Lower lobe of right lung (tissue), 2 donors: Measurements from ENCODE around the gene NSUN4. TPM values are rescaled to one million over a fixed set of nuclear protein-coding genes. Genes with fewer than 3 reads are reported as not detected.

Experiments used
- ATAC-seq, 2 donors: fragments of 200-7000 bp; cut with Tn5 transposase; one replicate each; pipeline ENCODE4 v1.9.1; 2020 to 2022; ENCODE audit warnings: mild to moderate bottlenecking in 2 of 2, moderate library complexity in 2 of 2
- DNase-seq: peaks from one replicate; pipeline ENCODE4 v3.0.0-alpha.2; 2020
- H3K27ac ChIP-seq: fragments of 200-600 bp; one replicate; pipeline ENCODE4 v1.8.0; 2022
- H3K27me3 ChIP-seq: fragments of 200-600 bp; one replicate; pipeline ENCODE4 v1.8.0; 2022; ENCODE audit warnings: low read depth
- H3K36me3 ChIP-seq: fragments of 200-600 bp; one replicate; pipeline ENCODE4 v1.8.0; 2022; ENCODE audit warnings: mild to moderate bottlenecking
- H3K4me1 ChIP-seq: fragments of 200-600 bp; one replicate; pipeline ENCODE4 v1.8.0; 2022
- H3K4me3 ChIP-seq: fragments of 200-600 bp; one replicate; pipeline ENCODE4 v1.8.0; 2022; ENCODE audit warnings: mild to moderate bottlenecking
- H3K9me3 ChIP-seq: fragments of 200-600 bp; one replicate; pipeline ENCODE4 v1.8.0; 2022
- intact Hi-C: fragments of 100-400 bp; cut with DNase I; formaldehyde crosslinking; loops from one replicate; pipeline ENCODE4 v1.11.0; 2022
- total RNA-seq: library from RNA; stranded (reverse); fragmentation: NEBNext Ultra II Directional; extraction: Animal tissue kit (Norgen Biotek cat#: 25700); gene quantifications from one replicate; pipeline ENCODE4 v1.2.1, GENCODE V29; 2021
- TF ChIP-seq, protein P1 (sequence below): fragments of 200-600 bp; IDR thresholded peaks from one replicate; pipeline ENCODE4 v1.8.0; 2022; ENCODE audit warnings: antibody characterized with exemption, mild to moderate bottlenecking
- donor health status: DM: no; HTN: yes; CAD: no; lungs with severe emphysema.

Gene NSUN4
- total RNA-seq, 1 donor from 2014 or later: 26.9 TPM

DNA sequence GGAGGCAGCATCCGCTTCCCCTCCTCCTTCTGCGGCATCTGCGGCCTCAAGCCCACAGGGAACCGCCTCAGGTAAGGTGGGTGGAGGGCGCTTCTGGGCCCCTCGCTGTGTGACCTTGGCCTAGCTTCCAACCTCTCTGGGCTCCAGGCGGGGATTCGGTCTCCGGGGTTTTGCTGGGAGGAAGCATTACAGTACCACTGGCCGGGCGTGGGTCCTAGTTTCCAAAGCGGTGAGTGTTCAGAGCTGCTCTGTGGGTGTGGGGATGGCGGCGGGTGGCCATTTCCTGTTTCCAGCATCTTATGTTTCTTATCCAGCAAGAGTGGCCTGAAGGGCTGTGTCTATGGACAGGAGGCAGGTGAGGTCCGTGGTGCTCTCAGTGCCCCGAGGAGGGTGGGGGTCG, 65.1 kb downstream of the NSUN4 start:
- DNase-seq (no peak), ATAC-seq (no peak)
- Histone ChIP-seq H3K27ac (no peak overlapping the region), H3K9me3 (no peaks in the 10 kb centered on the region), H3K36me3 (peaks cover 30% of the 10 kb centered on the region), H3K4me1 (peaks cover 22% of the 10 kb centered on the region), H3K4me3 (no peak overlapping the region), H3K27me3 (no peaks in the 10 kb centered on the region)
- TF ChIP-seq, protein P1, sequence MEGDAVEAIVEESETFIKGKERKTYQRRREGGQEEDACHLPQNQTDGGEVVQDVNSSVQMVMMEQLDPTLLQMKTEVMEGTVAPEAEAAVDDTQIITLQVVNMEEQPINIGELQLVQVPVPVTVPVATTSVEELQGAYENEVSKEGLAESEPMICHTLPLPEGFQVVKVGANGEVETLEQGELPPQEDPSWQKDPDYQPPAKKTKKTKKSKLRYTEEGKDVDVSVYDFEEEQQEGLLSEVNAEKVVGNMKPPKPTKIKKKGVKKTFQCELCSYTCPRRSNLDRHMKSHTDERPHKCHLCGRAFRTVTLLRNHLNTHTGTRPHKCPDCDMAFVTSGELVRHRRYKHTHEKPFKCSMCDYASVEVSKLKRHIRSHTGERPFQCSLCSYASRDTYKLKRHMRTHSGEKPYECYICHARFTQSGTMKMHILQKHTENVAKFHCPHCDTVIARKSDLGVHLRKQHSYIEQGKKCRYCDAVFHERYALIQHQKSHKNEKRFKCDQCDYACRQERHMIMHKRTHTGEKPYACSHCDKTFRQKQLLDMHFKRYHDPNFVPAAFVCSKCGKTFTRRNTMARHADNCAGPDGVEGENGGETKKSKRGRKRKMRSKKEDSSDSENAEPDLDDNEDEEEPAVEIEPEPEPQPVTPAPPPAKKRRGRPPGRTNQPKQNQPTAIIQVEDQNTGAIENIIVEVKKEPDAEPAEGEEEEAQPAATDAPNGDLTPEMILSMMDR: no peak
- intact Hi-C loops: no loop called here

- H3K27ac ChIP-seq: no peak overlapping the region
- intact Hi-C loops: no loop called here
- H3K9me3 ChIP-seq: no peaks in the 10 kb centered on the region
- ATAC-seq: no peak
- TF ChIP-seq, protein P1: no peak
- peaks cover 12% of the 10 kb centered on the region for H3K4me1 ChIP-seq
- H3K4me3 ChIP-seq: peak overlapping the region; percentile 30
- H3K36me3 ChIP-seq: peaks cover 30% of the 10 kb centered on the region
- no peak for DNase-seq
- no peaks in the 10 kb centered on the region for H3K27me3 ChIP-seq
These were observed 66.4 kb downstream of the NSUN4 start for GRCh38 chr1:46406881-46407608.

DNA sequence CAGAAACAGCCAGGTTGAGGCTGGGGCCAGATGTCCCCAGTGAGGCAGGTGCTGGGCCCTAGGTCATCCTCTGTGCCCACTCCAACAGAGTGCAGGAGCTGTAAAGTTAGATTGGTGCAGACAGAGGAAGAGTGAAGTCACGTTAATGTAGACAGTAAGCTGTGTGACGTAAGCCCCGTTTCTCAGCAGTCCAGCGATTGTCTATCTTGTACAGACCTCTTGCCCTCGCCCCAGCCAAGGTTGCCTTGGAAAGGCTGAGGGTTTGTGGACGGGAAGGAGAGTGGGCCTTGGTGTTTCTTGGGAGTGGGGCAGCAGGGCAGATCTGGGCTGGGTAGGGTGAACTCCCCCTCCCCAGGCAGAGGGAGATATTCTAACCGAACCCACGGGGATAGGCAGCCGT, 67.0 kb downstream of the NSUN4 start:
- intact Hi-C loops: no loop called here
- Histone ChIP-seq H3K4me3 (no peak overlapping the region), H3K27ac (no peak overlapping the region), H3K4me1 (peaks cover 6% of the 10 kb centered on the region), H3K9me3 (no peaks in the 10 kb centered on the region), H3K36me3 (peaks cover 30% of the 10 kb centered on the region), H3K27me3 (no peaks in the 10 kb centered on the region)
- DNase-seq (no peak), ATAC-seq (no peak)
- TF ChIP-seq, protein P1: no peak

GRCh38 chr1:46408356-46409062, 67.9 kb downstream of the NSUN4 start:
- H3K4me1 ChIP-seq: peaks cover 5% of the 10 kb centered on the region
- TF ChIP-seq, protein P1: no peak
- H3K36me3 ChIP-seq: peaks cover 35% of the 10 kb centered on the region
- H3K4me3 ChIP-seq: no peak overlapping the region
- intact Hi-C loops: no loop called here
- no peaks in the 10 kb centered on the region for H3K27me3 ChIP-seq
- H3K27ac ChIP-seq: no peak overlapping the region
- ATAC-seq (no peak), DNase-seq (no peak)
- no peaks in the 10 kb centered on the region for H3K9me3 ChIP-seq

- TF ChIP-seq, protein P1: no peak
- H3K36me3 ChIP-seq: peaks cover 40% of the 10 kb centered on the region
- H3K4me3 ChIP-seq: no peak overlapping the region
- intact Hi-C loops: no loop called here
- no peak for DNase-seq
- ATAC-seq: no peak
- no peaks in the 10 kb centered on the region for H3K9me3 ChIP-seq
- no peaks in the 10 kb centered on the region for H3K27me3 ChIP-seq
- no peak overlapping the region for H3K27ac ChIP-seq
- peaks cover 5% of the 10 kb centered on the region for H3K4me1 ChIP-seq
These were observed 68.4 kb downstream of the NSUN4 start for GRCh38 chr1:46409063-46409372.
